T-helper 22 cell (primary cell): ENCODE results near the gene YPEL2.

Source experiments
- DNase-seq: peaks from one replicate; pipeline ENCODE4 v3.0.0-alpha.2; 2020; ENCODE audit warnings: low read depth

YPEL2 gene

DNA sequence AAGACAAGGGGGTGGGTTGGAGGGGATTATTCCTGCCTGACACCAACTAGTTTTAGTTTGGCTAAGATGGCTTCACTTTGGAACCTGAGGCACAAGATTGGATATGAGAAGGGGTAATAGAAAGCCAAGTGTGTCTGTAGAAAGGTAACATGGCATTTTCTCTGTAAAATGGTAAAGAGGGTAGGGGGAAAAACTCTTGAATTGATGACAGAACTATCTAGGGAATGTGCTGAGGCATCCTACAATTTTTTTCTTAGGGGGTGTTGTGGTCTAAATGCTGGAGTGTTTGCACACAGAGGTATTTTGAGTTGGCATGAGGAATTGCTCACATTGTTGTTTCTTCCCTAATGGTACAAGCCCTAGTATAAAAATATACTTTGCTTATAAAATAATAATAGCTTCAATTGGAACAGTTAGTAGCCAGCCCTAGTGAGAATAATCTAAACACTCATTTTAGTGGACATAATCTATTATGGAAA lies 25.8 kb downstream of the YPEL2 start:
- no peak for DNase-seq

DNA sequence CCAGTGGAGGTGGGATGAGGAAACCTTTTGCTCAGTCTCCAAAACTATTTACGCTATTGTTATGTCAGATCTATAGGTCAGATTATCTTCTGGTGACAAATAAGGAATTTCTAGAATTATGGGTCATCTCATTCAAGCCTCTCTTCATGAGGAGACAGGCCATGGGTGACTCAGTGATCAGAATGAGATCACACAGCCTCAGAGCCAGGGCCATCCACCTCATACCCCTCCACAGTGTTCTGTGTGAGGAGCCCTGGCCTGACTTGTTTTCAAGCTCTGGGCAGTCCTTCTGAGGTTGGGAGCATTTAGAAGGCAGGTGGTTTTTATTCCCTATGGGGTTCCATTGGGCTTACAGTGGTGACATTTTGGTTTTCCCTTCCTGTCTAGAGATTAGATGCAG lies 26.5 kb downstream of the YPEL2 start:
- no peak for DNase-seq

- no peak for DNase-seq
Observed at GRCh38 chr17:59361386-59361785, 29.9 kb downstream of the YPEL2 start.

DNA sequence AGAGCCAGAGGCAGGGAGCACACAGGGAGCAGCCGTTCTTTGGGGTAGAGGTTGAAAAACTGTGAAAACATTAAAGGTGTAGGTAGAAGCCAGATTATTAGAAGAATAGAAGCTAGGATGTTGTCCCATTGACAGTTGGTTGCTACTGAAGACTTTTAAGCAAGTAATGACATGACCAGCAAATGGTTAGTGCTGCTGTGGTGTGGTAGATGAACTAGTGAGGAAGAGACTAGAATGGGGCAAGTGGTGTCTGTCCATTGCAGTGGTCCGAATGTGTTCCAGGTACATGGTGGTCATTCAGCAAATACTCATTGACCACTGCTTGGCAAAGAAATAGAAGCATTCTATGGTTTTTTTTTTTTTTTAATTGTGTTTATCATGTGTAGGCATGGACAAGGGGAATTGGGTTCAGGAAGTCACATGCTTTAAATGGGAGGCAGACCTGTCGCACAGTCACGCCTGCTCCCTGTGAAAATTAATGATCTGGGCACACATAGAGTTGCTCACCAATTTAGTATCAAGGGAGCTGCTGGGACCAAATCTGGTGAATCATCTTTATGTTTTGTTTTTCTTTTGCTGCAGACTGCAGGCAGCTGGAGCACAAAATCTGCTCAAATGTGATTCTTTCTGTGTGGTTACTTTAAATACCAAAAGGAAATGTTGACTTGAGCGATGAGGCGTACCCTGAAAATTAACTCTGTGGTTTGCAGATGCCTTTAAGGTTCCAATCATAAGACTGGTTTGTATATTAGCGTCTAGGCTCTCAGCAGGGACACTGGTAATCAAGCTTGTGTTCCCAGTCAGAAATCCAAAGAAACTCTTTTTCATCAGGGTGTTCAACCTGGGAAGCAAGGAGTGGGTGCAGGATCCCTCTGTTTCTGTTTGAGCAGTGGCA lies 30.7 kb downstream of the YPEL2 start:
- peak; percentile 15 for DNase-seq

GRCh38 chr17:59362811-59363205 lies 31.4 kb downstream of the YPEL2 start:
- DNase-seq: no peak

DNA sequence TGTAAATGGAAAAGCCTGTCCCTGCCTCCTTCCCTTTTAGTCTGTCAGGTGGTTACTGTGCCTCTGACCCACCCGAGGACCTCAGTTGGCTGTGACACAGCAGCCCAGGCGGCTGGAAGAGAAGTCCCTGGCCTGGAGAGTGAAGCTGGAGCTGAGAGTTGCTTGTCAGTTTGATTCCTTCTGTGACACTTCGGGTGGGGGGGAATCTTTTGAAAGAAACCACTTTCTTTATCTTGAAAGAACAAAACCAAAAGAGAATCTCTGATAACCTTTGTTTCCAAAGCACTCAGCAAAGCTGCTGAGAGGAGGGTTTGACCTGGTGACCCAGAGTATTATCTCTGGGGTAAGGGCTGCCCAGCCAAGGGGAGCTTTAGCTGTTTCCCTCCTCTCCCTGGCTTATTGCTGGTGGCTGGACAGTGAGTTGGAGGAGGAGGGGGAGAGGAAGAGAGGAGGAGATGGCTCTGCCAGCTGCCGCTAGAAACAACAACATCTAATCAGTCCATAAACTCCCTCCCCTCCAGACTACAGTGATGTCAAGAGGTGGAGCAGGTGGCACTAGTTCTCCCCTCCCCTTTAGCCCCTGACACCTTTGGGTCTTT lies 34.0 kb downstream of the YPEL2 start:
- DNase-seq: no peak

- DNase-seq: no peak
Observed at GRCh38 chr17:59366040-59366757, 34.7 kb downstream of the YPEL2 start.

GRCh38 chr17:59366773-59367656 lies 35.6 kb downstream of the YPEL2 start:
- DNase-seq: no peak

- DNase-seq: no peak
Observed at GRCh38 chr17:59367657-59368045, 36.2 kb downstream of the YPEL2 start.

- no peak for DNase-seq
Observed at GRCh38 chr17:59368218-59368857, 36.9 kb downstream of the YPEL2 start.

GRCh38 chr17:59369031-59369975 lies 37.8 kb downstream of the YPEL2 start:
- DNase-seq: no peak

- no peak for DNase-seq
Observed at GRCh38 chr17:59370593-59371299, 39.3 kb downstream of the YPEL2 start.

DNA sequence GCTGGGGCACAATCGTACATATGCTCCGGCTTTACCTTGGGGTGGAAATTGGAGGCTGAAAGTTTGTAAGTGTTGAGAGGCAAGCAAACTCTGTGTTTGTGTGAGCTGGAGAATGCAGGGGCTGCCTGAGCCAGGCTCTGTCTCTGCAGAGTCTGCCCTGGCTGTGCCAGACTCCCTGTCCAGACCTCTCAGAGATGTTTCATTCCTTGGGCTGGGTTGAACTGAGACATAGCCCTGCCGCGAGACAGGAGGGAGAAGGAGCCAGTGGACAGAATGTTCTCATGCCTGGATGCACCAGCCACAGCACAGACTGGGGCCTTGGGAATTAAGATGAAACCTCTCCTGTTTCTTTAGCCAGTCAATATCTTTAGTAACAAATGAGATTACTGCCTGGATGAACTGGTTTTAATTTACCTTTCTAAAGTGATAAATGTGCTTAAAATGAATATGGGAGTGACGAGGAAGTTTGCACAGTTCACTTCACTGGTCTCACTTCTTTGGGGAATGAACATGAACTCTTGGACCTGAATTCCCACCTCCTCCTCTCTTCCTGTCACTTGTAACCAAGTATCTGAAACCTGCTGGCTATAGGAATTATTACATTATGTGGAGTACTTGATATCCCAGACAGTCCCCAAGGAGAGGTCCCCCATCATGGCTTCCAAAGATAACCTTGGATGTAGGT lies 40.1 kb downstream of the YPEL2 start:
- no peak for DNase-seq

DNA sequence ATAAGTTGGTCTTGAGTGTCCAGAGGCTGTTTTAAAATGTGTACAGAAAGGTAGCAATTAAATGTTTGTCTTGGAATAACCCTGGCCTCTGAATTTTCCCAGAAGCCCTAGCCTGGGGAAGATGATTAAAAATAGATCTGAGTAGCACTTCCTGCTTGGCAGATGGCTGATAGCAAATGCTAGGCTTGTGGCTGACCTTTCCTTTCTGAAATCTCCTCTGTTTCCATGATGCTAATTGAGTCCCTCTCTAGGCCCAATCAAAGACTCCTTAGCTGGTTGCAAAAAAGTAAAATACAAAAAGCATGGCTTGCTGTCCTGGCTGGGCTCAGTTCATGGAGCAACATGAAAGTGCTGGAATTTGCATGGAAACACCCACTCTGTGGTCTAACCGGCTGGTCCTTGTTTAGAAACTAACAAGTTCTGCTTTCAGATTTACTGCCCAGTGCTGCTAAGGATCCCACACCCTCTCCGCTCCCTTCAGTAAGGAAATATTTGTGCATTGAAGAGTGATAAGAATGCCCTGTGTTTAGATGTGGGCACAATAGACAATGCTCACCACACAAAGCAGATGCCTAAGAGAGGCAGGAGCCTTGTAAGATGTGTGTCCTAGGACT lies 40.8 kb downstream of the YPEL2 start:
- DNase-seq: no peak

GRCh38 chr17:59373882-59374495 lies 42.5 kb downstream of the YPEL2 start:
- DNase-seq: no peak

- DNase-seq: no peak
Observed at GRCh38 chr17:59374612-59375011, 43.2 kb downstream of the YPEL2 start.

- DNase-seq: no peak
Observed at GRCh38 chr17:59375857-59376256, 44.4 kb downstream of the YPEL2 start.

GRCh38 chr17:59376506-59376905 lies 45.1 kb downstream of the YPEL2 start:
- no peak for DNase-seq
